CD14-positive monocyte (primary cell): ENCODE measurements around the gene ST8SIA6. TPM values are rescaled to one million over a fixed set of nuclear protein-coding genes. Genes with fewer than 3 reads are reported as not detected.
A peak's percentile ranks its signal among the peaks of the same experiment; 100 is the strongest.

ENCODE experiments used
- DNase-seq, 3 donors: peaks; one replicate each; pipeline ENCODE4 v3.0.0-alpha.2; 2011 to 2022
- H2AFZ ChIP-seq: 2 replicates; pipeline ENCODE4 v1.6.0; 2012; ENCODE audit warnings: mild to moderate bottlenecking, low read depth, low read length, inconsistent platforms; ENCODE audit not compliant: insufficient read depth, poor library complexity, severe bottlenecking
- H3K27ac ChIP-seq, 2 donors: 1 replicate in 1 of 2; 2 replicates in 1 of 2; pipeline ENCODE4 v1.5.1; 2012 to 2013; ENCODE audit warnings: low read length in 2 of 2, control low read depth in 1 of 2, inconsistent platforms in 1 of 2, low read depth in 1 of 2, mild to moderate bottlenecking in 1 of 2
- H3K27me3 ChIP-seq, 2 donors: one replicate each; pipeline versions ENCODE4 v1.6.0 to v1.6.1; 2011 to 2013; ENCODE audit warnings: low read length in 2 of 2; ENCODE audit not compliant: control insufficient read depth in 2 of 2, insufficient read depth in 2 of 2
- H3K36me3 ChIP-seq, 2 donors: replicated peaks in 1 of 2; 1 replicate in 1 of 2; 2 replicates in 1 of 2; pipeline versions ENCODE4 v1.5.1 to v1.6.1; 2012 to 2013; ENCODE audit warnings: low read length in 2 of 2, control low read depth in 1 of 2, inconsistent platforms in 1 of 2, mild to moderate bottlenecking in 1 of 2; ENCODE audit not compliant: insufficient read depth in 2 of 2, control insufficient read depth in 1 of 2
- H3K4me1 ChIP-seq, 2 donors: 1 replicate in 1 of 2; 2 replicates in 1 of 2; pipeline versions ENCODE4 v1.5.1 to v1.6.1; 2012 to 2013; ENCODE audit warnings: low read length in 2 of 2, control low read depth in 1 of 2, inconsistent platforms in 1 of 2, mild to moderate bottlenecking in 1 of 2, moderate library complexity in 1 of 2; ENCODE audit not compliant: insufficient read depth in 2 of 2, control insufficient read depth in 1 of 2
- H3K4me2 ChIP-seq: replicated peaks from 2 replicates; pipeline ENCODE3; 2012; ENCODE audit warnings: low read length, moderate library complexity, mild to moderate bottlenecking; ENCODE audit not compliant: poor library complexity, severe bottlenecking; ENCODE audit errors: extremely low read depth
- H3K4me3 ChIP-seq, 3 experiments: fragments of 200-600 bp in 1 of 3; sonication (generic) in 1 of 3; replicated peaks in 1 of 3; 1 replicate in 2 of 3; 2 replicates in 1 of 3; pipeline ENCODE4 v1.5.1; 2011 to 2013; ENCODE audit warnings: low read length in 3 of 3, mild to moderate bottlenecking in 3 of 3, control low read depth in 2 of 3, low read depth in 2 of 3, inconsistent platforms in 1 of 3, moderate library complexity in 1 of 3
- H3K79me2 ChIP-seq: 2 replicates; pipeline ENCODE4 v1.6.0; 2012; ENCODE audit warnings: mild to moderate bottlenecking, control low read depth, inconsistent platforms, low read length, moderate library complexity; ENCODE audit not compliant: insufficient read depth
- H3K9ac ChIP-seq: 2 replicates; pipeline ENCODE4 v1.6.0; 2017; ENCODE audit warnings: low read length, mild to moderate bottlenecking; ENCODE audit not compliant: insufficient read depth, poor library complexity, severe bottlenecking
- H3K9me3 ChIP-seq, 2 donors: replicated peaks in 1 of 2; 1 replicate in 1 of 2; 2 replicates in 1 of 2; pipeline versions ENCODE4 v1.5.1 to v1.6.1; 2012 to 2013; ENCODE audit warnings: low read length in 2 of 2, control low read depth in 1 of 2; ENCODE audit not compliant: control insufficient read depth in 1 of 2, insufficient read depth in 1 of 2
- H4K20me1 ChIP-seq: 2 replicates; pipeline ENCODE4 v1.6.0; 2012; ENCODE audit warnings: mild to moderate bottlenecking, low read length, control low read depth, moderate library complexity; ENCODE audit not compliant: insufficient read depth
- H3K27ac Mint-ChIP-seq, 7 donors: one replicate each; pipeline ENCODE4 v1.8.0; 2020; ENCODE audit warnings: mild to moderate bottlenecking in 7 of 7, mixed read lengths in 7 of 7, moderate library complexity in 6 of 7, inconsistent platforms in 2 of 7
- H3K27me3 Mint-ChIP-seq, 3 donors: one replicate each; pipeline ENCODE4 v1.8.0; 2021 to 2022; ENCODE audit warnings: low read depth in 3 of 3, mild to moderate bottlenecking in 3 of 3, mixed read lengths in 3 of 3, moderate library complexity in 3 of 3, inconsistent platforms in 1 of 3
- H3K36me3 Mint-ChIP-seq, 2 donors: one replicate each; pipeline ENCODE4 v1.8.0; 2020; ENCODE audit warnings: mixed read lengths in 2 of 2, inconsistent platforms in 1 of 2, mild to moderate bottlenecking in 1 of 2
- H3K4me1 Mint-ChIP-seq: one replicate; pipeline ENCODE4 v1.8.0; 2020; ENCODE audit warnings: mild to moderate bottlenecking, mixed read lengths
- H3K4me3 Mint-ChIP-seq, 2 donors: one replicate each; pipeline ENCODE4 v1.8.0; 2020; ENCODE audit warnings: mild to moderate bottlenecking in 2 of 2, mixed read lengths in 2 of 2, moderate library complexity in 1 of 2
- H3K9me3 Mint-ChIP-seq, 7 donors: one replicate each; pipeline ENCODE4 v1.8.0; 2020 to 2022; ENCODE audit warnings: mixed read lengths in 7 of 7, mild to moderate bottlenecking in 6 of 7, moderate library complexity in 6 of 7, inconsistent platforms in 2 of 7
- CTCF ChIP-seq: fragments of 200-600 bp; IDR thresholded peaks from one replicate; pipeline ENCODE4 v1.8.0; 2022; ENCODE audit warnings: antibody characterized with exemption, mild to moderate bottlenecking
- WGBS: methylation state at CpG from one replicate; pipeline ENCODE4 v1.1.5; 2013; ENCODE audit warnings: missing lambda C conversion rate; ENCODE audit not compliant: insufficient coverage; 5-methylcytosine and 5-hydroxymethylcytosine counted together
- intact Hi-C, 2 donors: fragments of 100-400 bp; cut with micrococcal nuclease; formaldehyde crosslinking; loops; one replicate each; pipeline versions ENCODE4 v1.15.0 to v1.15.1; 2023
- polyA plus RNA-seq, 3 donors: library from polyadenylated mRNA; depleted of rRNA in 1 of 3; unstranded in 2 of 3; stranded (reverse) in 1 of 3; fragments of 300-500 nt in 2 of 3; fragments of >200 nt in 1 of 3; fragmentation: Illumina TruSeq in 2 of 3; gene quantifications; 1 replicate in 2 of 3; 2 replicates in 1 of 3; pipeline ENCODE4 v1.2.3, GENCODE V29; 2012 to 2021

Gene ST8SIA6
- polyA plus RNA-seq, 3 donors: 0.11 TPM; not detected in 2

GRCh38 chr10:17497446-17498030 lies 43.1 kb upstream of the ST8SIA6 start:
- H3K4me2 ChIP-seq: peak overlapping the region; percentile 35
- WGBS: no CpG with 5 or more reads among the region's 6 CpGs
- H3K27ac Mint-ChIP-seq: no peak overlapping the region

GRCh38 chr10:17494626-17495260 lies 40.3 kb upstream of the ST8SIA6 start:
- Histone ChIP-seq H2AFZ (no peak overlapping the region), H3K36me3 (no peaks in the 10 kb centered on the region), H3K4me3 (no peak overlapping the region), H3K79me2 (no peaks in the 10 kb centered on the region), H3K4me2 (no peak overlapping the region), H3K9ac (no peak overlapping the region), H3K27me3 (no peaks in the 10 kb centered on the region), H4K20me1 (no peaks in the 10 kb centered on the region), H3K9me3 (no peaks in the 10 kb centered on the region), H3K27ac (no peak overlapping the region), H3K4me1 (peaks cover 3 to 8% of the 10 kb centered on the region in 2 donors)
- no peak overlapping the region for H3K4me3 Mint-ChIP-seq
- DNase-seq: no peak
- H3K36me3 Mint-ChIP-seq: no peaks in the 10 kb centered on the region
- H3K27me3 Mint-ChIP-seq: no peaks in the 10 kb centered on the region
- TF ChIP-seq CTCF: no peak
- peaks cover 0 to 8% (median 2%) of the 10 kb centered on the region in 7 donors for H3K9me3 Mint-ChIP-seq
- peaks cover 13% of the 10 kb centered on the region for H3K4me1 Mint-ChIP-seq
- intact Hi-C loops: no loop called here
- no CpG with 5 or more reads among the region's 6 CpGs for WGBS
- H3K27ac Mint-ChIP-seq: no peak overlapping the region

More at GRCh38 chr10:17497446-17498030, 43.1 kb upstream of the ST8SIA6 start:
- H3K36me3 Mint-ChIP-seq: no peaks in the 10 kb centered on the region
- H2AFZ ChIP-seq: peak overlapping the region; percentile 54
- no peak for TF ChIP-seq CTCF
- no peaks in the 10 kb centered on the region for H4K20me1 ChIP-seq
- no peaks in the 10 kb centered on the region for H3K27me3 ChIP-seq
- H3K4me1 Mint-ChIP-seq: peaks cover 13% of the 10 kb centered on the region
- H3K4me3 Mint-ChIP-seq: peak overlapping the region in 1 of 2 donors; percentile 67
- no peaks in the 10 kb centered on the region for H3K36me3 ChIP-seq
- peak overlapping the region in 1 of 3 experiments; percentile 16 for H3K4me3 ChIP-seq
- no peaks in the 10 kb centered on the region for H3K27me3 Mint-ChIP-seq
- H3K9ac ChIP-seq: no peak overlapping the region
- no peak overlapping the region for H3K27ac ChIP-seq
- no peaks in the 10 kb centered on the region for H3K79me2 ChIP-seq
- peaks cover 0 to 5% (median 2%) of the 10 kb centered on the region in 7 donors for H3K9me3 Mint-ChIP-seq
- no peak for DNase-seq
- no peaks in the 10 kb centered on the region for H3K9me3 ChIP-seq
- intact Hi-C loops: no loop called here
- peaks cover 3 to 8% of the 10 kb centered on the region in 2 donors for H3K4me1 ChIP-seq
